RKO (cell line): ENCODE data around the gene RPN2.

Experiments
- DNase-seq: peaks from one replicate; pipeline ENCODE4 v3.0.0-alpha.2; 2016; ENCODE audit warnings: low spot score

RPN2 gene

GRCh38 chr20:37243076-37243936, 64.2 kb downstream of the RPN2 start:
- no peak for DNase-seq

- DNase-seq, result no peak
Measured at GRCh38 chr20:37243937-37244571, 64.9 kb downstream of the RPN2 start.

DNA sequence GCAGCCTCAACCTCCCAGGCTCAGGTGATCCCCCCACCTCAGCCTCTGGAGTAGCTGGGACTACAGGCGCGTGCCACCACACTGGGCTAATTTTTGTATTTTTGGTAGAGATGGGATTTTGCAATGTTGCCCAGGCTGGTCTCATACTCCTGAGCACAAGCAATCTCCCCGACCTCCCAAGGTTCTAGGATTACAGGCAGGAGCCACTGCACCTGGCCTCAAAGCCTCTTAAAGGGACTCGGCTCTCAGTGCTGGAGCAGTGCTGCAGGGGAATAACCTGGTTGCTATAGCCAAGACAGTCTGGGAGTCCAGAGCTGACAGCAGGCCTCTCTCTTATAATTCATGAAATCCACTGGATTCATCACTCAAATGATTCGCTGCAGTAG, 65.4 kb downstream of the RPN2 start:
- no peak for DNase-seq

GRCh38 chr20:37245216-37246150, 66.4 kb downstream of the RPN2 start:
- DNase-seq, result no peak

DNA sequence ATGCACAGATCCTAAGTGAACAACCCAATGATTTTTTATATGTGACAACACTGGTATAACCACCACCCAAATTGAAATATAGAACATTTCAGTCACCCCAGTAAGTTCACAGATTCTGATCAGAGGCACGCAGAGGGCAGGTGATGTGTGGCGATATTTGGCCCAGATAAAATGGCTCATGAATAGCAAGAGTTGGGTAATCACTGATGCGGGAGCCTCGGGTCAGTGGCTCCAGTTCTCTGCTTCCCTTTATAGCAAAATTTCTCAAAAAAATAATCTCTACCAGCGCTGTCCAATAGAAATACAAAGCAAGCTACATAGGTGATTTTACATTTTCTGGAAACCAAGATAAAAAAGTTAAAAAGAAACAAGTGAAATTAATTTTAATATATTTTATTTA, 67.6 kb downstream of the RPN2 start:
- DNase-seq, result no peak

GRCh38 chr20:37247547-37247946, 68.4 kb downstream of the RPN2 start:
- no peak for DNase-seq

DNA sequence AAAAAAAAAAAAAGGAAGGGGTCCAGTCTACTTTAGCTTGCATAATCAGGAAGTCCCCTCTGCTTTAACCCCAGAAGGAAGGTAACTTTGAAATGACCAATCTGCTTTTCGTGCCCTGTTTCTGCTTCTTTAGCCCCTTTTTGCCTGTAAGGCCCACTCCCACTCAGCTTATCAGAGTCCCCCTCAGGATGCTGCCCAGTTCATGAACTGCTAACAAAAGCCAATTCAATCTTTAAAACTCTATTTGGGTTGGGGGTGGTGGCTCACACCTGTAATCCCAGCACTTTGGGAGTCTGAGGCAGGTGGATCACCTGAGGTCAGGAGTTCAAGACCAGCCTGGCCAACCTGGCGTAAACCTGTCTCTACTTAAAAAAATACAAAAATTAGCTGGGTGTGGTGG, 70.2 kb downstream of the RPN2 start:
- DNase-seq, result no peak

- DNase-seq, result no peak
Measured at GRCh38 chr20:37251825-37252477, 72.8 kb downstream of the RPN2 start.

DNA sequence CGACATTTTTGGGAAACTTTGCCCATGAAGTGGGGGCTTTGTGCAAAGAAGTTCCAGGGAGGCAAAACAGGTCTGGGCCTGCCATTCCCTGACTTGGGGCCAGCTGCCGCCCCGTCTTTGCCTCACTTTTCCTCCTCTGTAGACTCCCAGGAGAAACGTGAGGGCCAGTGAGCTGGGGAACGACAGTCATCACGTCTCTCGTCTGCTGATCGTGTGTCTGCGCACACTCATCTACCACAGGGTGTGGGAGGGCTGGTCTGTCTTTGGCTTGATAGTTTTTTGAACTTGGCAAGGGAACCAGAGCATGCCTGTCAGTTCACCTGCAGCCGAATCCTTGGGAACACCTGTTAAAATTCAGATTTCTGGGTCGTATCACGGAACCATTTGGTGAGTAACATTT, 74.0 kb downstream of the RPN2 start:
- DNase-seq, result no peak

GRCh38 chr20:37254114-37254878, 75.2 kb downstream of the RPN2 start:
- no peak for DNase-seq

GRCh38 chr20:37256286-37256685, 77.2 kb downstream of the RPN2 start:
- no peak for DNase-seq

GRCh38 chr20:37257530-37257929, 78.4 kb downstream of the RPN2 start:
- no peak for DNase-seq

DNA sequence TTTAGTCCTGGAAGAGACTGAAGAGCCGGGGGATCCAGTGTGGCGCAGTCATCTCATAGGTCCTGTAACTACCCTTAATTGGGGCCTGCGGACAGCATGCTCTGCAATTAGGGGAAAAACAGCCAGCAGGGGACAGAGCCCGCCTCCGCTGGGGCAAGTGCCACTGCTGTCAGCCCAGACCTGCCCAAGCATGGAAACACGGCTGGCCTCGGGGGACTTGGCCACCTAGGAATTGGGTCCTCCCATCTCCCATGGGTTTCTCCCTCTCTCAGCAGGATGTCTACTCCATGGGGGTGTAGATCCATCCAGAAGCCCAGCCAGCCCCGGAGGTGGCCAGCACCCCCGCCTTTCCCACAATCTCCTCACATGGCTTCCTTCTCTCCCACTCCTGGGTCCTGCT, 78.9 kb downstream of the RPN2 start:
- no peak for DNase-seq

- DNase-seq, result no peak
Measured at GRCh38 chr20:37259031-37259430, 79.9 kb downstream of the RPN2 start.

DNA sequence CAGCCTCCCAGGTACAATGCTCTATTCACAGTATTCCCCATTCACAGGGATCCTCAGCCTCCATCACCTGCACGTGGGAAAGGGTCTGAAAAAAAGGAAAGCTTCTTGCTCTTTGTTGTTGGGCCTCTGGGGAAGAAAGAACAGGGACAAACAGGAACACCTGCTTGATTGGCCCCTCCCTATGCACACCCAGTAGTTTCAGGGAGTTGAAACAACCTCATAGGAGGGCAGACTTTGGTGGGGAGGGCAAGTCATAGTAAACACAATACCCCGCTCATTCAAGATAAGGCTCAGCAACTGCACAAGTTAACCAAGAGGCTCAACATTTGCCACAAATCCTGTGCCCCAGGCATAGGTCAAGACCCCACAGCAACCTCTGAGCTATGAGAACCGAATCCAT, 80.7 kb downstream of the RPN2 start:
- DNase-seq, result no peak

- no peak for DNase-seq
Measured at GRCh38 chr20:37260923-37261322, 81.8 kb downstream of the RPN2 start.

DNA sequence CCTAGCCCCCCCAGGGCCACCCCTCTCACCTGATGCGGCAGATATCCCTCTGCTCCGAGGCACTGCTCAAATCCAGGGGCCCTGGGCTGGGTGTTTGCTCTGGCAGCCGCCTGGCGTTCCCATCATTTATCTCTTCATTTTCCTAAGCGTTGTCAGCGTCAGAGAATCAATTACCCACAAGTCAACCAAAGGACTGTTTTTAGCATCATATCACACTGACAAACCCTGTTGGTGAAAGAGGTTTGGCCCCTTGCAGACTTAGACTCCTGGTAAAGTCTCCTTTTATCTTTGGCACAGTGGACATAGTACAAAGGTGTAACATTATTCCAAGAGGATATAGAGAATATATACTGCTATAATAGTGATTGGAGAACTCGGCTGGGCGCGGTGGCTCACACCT, 82.6 kb downstream of the RPN2 start, which contains the start of gene GHRH:
GHRH (minus strand) TSS at position 101 of the 400 bp plus-strand sequence. CDS start 4,925 bp downstream, outside the sequence.
- DNase-seq, result no peak

- no peak for DNase-seq
Measured at GRCh38 chr20:37262505-37262904, 83.4 kb downstream of the RPN2 start.

GRCh38 chr20:37263686-37264085, 84.6 kb downstream of the RPN2 start:
- DNase-seq, result no peak

DNA sequence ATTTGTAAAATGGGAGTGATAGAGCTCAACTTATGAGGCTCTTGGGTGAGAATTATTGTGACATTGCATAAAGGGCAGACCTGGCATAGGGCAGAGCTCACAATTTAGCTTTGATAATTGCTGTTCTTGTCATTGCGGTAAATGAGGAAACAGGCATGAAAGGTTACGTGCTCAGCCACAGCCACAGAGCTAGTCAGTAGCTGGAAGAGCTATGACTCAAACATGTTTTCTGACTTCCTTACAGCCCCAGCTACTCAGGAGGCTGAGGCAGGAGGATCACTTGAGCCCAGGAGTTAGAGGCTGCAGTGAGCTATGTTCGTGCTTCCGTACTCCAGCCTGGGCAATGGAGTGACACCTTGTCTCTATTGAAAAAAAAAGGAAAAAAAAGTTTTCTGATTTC, 86.0 kb downstream of the RPN2 start:
- peak; percentile 39 for DNase-seq
